Measurements from ENCODE around the gene ERVMER34-1. TPM values are rescaled to one million over a fixed set of nuclear protein-coding genes. Genes with fewer than 3 reads are reported as not detected.

Gene ERVMER34-1
- not detected in 2 replicates for total RNA-seq

DNA sequence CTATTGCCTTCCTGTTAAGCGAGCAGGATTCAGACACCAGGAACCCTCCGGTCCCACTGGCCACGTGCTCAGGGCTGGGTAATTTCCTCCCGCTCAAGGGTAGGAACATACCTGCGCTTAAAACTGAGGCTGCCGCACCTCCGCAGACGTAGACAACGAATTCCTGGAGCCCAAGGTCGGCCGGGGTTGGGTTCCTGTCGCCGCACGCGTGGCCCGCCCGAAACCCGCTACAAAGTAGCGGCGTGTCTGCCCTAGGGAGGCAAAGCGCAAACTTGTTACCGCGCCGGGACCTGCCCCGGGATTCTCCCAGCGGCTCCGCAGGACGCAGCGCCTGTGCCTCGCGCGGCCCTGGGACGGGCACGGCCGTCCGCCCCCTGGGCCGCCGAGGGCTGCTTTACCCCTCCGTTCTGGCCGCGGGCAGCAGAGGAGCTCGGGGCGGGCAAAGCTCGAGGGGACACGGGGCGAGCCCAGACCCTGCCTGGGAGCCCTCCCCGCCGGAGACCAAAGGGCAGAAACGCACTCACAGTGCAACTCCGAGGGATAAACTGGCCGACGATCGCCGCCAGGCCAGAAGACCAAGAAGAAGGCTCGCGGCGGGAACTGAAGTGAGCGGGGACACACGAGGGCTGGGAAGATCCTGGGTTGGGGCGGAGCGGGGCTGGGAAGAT, at the start of gene ERVMER34-1:
Gene ERVMER34-1 (minus strand): TSS at position 607 of the 668 bp plus-strand sequence. CDS start 5,905 bp downstream, outside the sequence.

Other genes starting within 250 kb of the ERVMER34-1 start
- gene USP46, start 92.1 kb downstream of the ERVMER34-1 start, total RNA-seq, result 25.5 and 32.5 TPM in 2 replicates
- 0.23 and 1.5 TPM in 2 replicates for gene RASL11B, start 110.9 kb upstream of the ERVMER34-1 start, total RNA-seq